Endothelial cell of umbilical vein (primary cell): ENCODE data around the gene ETNK2. TPM values are rescaled to one million over a fixed set of nuclear protein-coding genes. Genes with fewer than 3 reads are reported as not detected.

Experiments used
- BruUV-seq: library from RNA; stranded (reverse); fragments of 400-500 nt; replicated peaks from 2 replicates; lab custom pipeline; 2021; lab: Mats Ljungman, UMichigan
- CTCF ChIA-PET: fragments of 300-600, 350-600 bp; sonication (Branson Sonifier 250); formaldehyde crosslinking; loops from one replicate; lab custom pipeline; 2021; ENCODE audit warnings: antibody characterized with exemption, inconsistent platforms; lab: Charles Lee
- POLR2A ChIA-PET: fragments of 300-600, 350-600 bp; sonication (Branson Sonifier 250); formaldehyde crosslinking; loops from one replicate; lab custom pipeline; 2021; ENCODE audit warnings: antibody characterized with exemption, inconsistent platforms; lab: Charles Lee
- DNase-seq: peaks from one replicate; pipeline ENCODE4 v3.0.0-alpha.2; 2011; ENCODE audit warnings: low read depth, low spot score
- FAIRE-seq: peaks from 2 replicates; lab custom pipeline; 2011; peaks lifted over from hg19 to GRCh38; lab: Jason Lieb, UNC
- H2AFZ ChIP-seq: 2 replicates; pipeline ENCODE4 v1.6.0; 2012; ENCODE audit warnings: low read depth, low read length, control low read depth, inconsistent platforms
- H3K27ac ChIP-seq: 2 replicates; pipeline ENCODE4 v1.5.1; 2011; ENCODE audit warnings: low read depth, mild to moderate bottlenecking, control low read depth, low read length, moderate library complexity; ENCODE audit not compliant: insufficient read depth
- H3K27me3 ChIP-seq, 2 experiments: 2 replicates each; pipeline versions ENCODE4 v1.6.0 to v1.6.1; 2011; ENCODE audit warnings: low read length in 2 of 2, mixed read lengths in 1 of 2; ENCODE audit not compliant: control insufficient read depth in 2 of 2, insufficient read depth in 2 of 2
- H3K36me3 ChIP-seq, 2 experiments: 2 replicates in 1 of 2; 3 replicates in 1 of 2; pipeline ENCODE4 v1.5.1; 2011; ENCODE audit warnings: low read length in 2 of 2, mild to moderate bottlenecking in 1 of 2, moderate library complexity in 1 of 2; ENCODE audit not compliant: control insufficient read depth in 2 of 2, insufficient read depth in 2 of 2; ENCODE audit errors: extremely low read depth in 1 of 2
- H3K4me1 ChIP-seq: 3 replicates; pipeline ENCODE4 v1.5.1; 2011; ENCODE audit warnings: mild to moderate bottlenecking, low read length; ENCODE audit not compliant: control insufficient read depth, insufficient read depth; ENCODE audit errors: extremely low read depth
- H3K4me2 ChIP-seq: 2 replicates; pipeline ENCODE4 v1.6.1; 2011; ENCODE audit warnings: low read length, control low read depth, mixed read lengths; ENCODE audit not compliant: insufficient read depth
- H3K4me3 ChIP-seq, 3 experiments: fragments of 200-600 bp in 1 of 3; sonication (generic), shearing (Covaris generic) in 1 of 3; replicated peaks in 1 of 3; 2 replicates each; pipeline ENCODE4 v1.5.1; 2011 to 2016; ENCODE audit warnings: control low read depth in 3 of 3, low read length in 3 of 3, mild to moderate bottlenecking in 2 of 3, inconsistent platforms in 1 of 3, low read depth in 1 of 3, moderate library complexity in 1 of 3; ENCODE audit not compliant: insufficient read depth in 1 of 3
- H3K79me2 ChIP-seq: 2 replicates; pipeline ENCODE4 v1.6.0; 2012; ENCODE audit warnings: low read length, inconsistent platforms; ENCODE audit not compliant: control insufficient read depth, insufficient read depth
- H3K9ac ChIP-seq: replicated peaks from 2 replicates; pipeline ENCODE3; 2011; ENCODE audit warnings: low read length, control low read depth; ENCODE audit not compliant: insufficient read depth; ENCODE audit errors: extremely low read depth
- H3K9me1 ChIP-seq: replicated peaks from 3 replicates; pipeline ENCODE4 v1.6.0; 2011; ENCODE audit warnings: mild to moderate bottlenecking, low read length; ENCODE audit not compliant: control insufficient read depth, insufficient read depth; ENCODE audit errors: extremely low read depth
- H3K9me3 ChIP-seq: replicated peaks from 2 replicates; pipeline ENCODE4 v1.5.1; 2012; ENCODE audit warnings: low read length, inconsistent platforms; ENCODE audit not compliant: control insufficient read depth, insufficient read depth
- H4K20me1 ChIP-seq: replicated peaks from 2 replicates; pipeline ENCODE3; 2011; ENCODE audit warnings: mild to moderate bottlenecking, low read length; ENCODE audit not compliant: control insufficient read depth, insufficient read depth; ENCODE audit errors: extremely low read depth
- FOS ChIP-seq: IDR thresholded peaks from 2 replicates; pipeline ENCODE4 v1.6.1; 2011; ENCODE audit warnings: mild to moderate bottlenecking, low read length, moderate library complexity, borderline replicate concordance; ENCODE audit not compliant: insufficient read depth
- GATA2 ChIP-seq: IDR thresholded peaks from 2 replicates; pipeline ENCODE4 v1.7.0; 2011; ENCODE audit warnings: low read depth, mild to moderate bottlenecking, moderate library complexity, mixed read lengths, low read length; ENCODE audit not compliant: insufficient read length, insufficient read depth
- JUN ChIP-seq: IDR thresholded peaks from 2 replicates; pipeline ENCODE4 v1.6.1; 2011; ENCODE audit warnings: borderline replicate concordance, low read depth; ENCODE audit not compliant: insufficient read length, insufficient read depth
- POLR2A ChIP-seq: IDR thresholded peaks from 2 replicates; pipeline ENCODE4 v1.6.1; 2012; ENCODE audit warnings: low read depth, mild to moderate bottlenecking, control low read depth, low read length
- POLR2AphosphoS5 ChIP-seq: IDR thresholded peaks from 2 replicates; pipeline ENCODE4 v1.6.1; 2012; ENCODE audit warnings: low read depth, mild to moderate bottlenecking, control low read depth, low read length, moderate library complexity; ENCODE audit not compliant: insufficient read depth
- dilution Hi-C: fragments of 300-500 bp; cut with MboI; formaldehyde crosslinking; loops from one replicate; pipeline ENCODE4 v1.15.0; 2019; ENCODE audit warnings: low sequenced_read_pairs; ENCODE audit not compliant: extremely low pct_ligation_motif_present
- intact Hi-C: fragments of 100-400 bp; cut with micrococcal nuclease; formaldehyde crosslinking; loops from one replicate; pipeline ENCODE4 v1.10.0; 2022
- polyA plus RNA-seq, 4 experiments: library from polyadenylated mRNA; depleted of rRNA in 3 of 4; stranded (reverse) in 3 of 4; unstranded in 1 of 4; fragments of >200 nt; gene quantifications; 2 replicates each; pipeline versions ENCODE4 v1.2.1 to v1.2.3, GENCODE V29; 2011 to 2012; ENCODE audit warnings: missing spikeins in 1 of 4
- total RNA-seq: library from RNA; stranded (reverse); gene quantifications from 2 replicates; pipeline ENCODE4 v1.2.3, GENCODE V29; 2021
- TF ChIP-seq, protein P1 (sequence below): IDR thresholded peaks from 2 replicates; pipeline ENCODE4 v1.6.1; 2011; ENCODE audit not compliant: insufficient read depth, insufficient read length

The ETNK2 gene
- total and polyA plus RNA-seq, 2 donors (not counting 3 experiments of a cell fraction or from before 2014, with no cell fraction given): 13.5 to 27.5 TPM

DNA sequence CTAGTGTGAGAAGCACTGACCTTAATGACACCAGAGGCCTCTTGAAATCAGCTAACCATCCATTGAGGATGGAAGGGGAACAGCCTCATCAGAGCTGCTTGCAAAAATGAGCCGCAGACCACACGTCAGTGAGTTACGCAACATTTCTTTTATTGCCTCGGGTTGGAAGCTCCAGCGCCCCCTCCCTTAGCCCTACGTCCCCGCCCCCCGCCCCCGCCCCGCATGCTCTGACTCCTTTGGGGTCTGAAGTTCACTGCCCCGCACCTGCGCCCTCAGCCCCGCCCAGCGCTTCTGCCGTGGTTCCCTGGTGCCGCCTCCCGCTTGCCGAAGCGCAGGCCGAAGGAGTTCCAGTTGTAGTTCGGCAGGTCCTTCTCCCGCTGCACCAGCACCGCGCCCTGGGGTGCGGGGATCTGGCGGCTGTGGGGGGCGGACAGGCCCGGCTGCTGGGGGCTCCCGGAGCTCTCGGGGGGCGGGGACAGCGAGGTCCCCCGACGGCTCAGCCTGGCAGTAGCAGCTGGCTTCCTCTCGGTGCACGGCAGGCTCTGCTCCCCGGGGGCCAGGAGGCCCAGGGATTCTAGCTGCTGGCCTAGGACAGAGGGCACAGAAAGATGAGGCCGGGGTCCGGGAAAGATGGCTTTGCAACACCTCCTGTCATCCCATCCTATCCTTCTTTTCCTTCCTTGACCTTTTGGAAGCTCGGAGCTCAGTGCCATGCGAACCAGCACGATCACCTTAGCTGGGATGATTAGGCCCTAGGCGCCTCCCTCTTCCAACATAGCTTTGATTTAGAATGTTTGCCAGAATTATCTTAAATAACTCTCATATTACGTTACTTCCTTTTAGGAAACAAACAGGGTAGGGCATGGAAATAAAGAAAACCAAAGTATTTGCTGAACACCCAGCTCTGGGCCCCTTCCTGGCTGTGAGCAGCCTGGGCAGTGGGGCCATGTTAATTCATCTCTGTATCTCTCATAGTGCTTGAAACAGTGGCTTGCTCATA is 38.7 kb upstream of the ETNK2 start:
- FAIRE-seq (peak; percentile 89), DNase-seq (peak; percentile 81)
- POLR2A ChIA-PET: interaction anchor here (0.6 to 1.4 kb wide), 4 partner anchors 9 to 821 kb away, joined by 3 to 5 read pairs (median 4); no protein-coding TSS in a partner anchor
- Histone ChIP-seq H3K27ac (peak overlapping the region; percentile 90), H3K36me3 (no peaks in the 10 kb centered on the region), H3K9me3 (no peaks in the 10 kb centered on the region), H3K27me3 (no peaks in the 10 kb centered on the region), H3K4me2 (peak overlapping the region; percentile 60), H3K4me3 (no peak overlapping the region), H4K20me1 (no peaks in the 10 kb centered on the region), H2AFZ (peak overlapping the region; percentile 84), H3K9me1 (no peaks in the 10 kb centered on the region), H3K79me2 (no peaks in the 10 kb centered on the region), H3K4me1 (peaks cover 32% of the 10 kb centered on the region), H3K9ac (peak overlapping the region; percentile 77)
- CTCF ChIA-PET: interaction anchor here (0.9 to 7.2 kb wide), 13 partner anchors 8 to 319 kb away, joined by 3 to 85 read pairs (median 5); partner anchors contain the start of gene GOLT1A
- dilution Hi-C loops: no loop called here
- intact Hi-C loops: loop anchor here (1.0 kb wide), 3 partner anchors 8 to 18 kb away; no protein-coding TSS in a partner anchor
- BruUV-seq: TSS peak; percentile 89
- TF ChIP-seq GATA2: peak; percentile 44
- TF ChIP-seq, protein P1, sequence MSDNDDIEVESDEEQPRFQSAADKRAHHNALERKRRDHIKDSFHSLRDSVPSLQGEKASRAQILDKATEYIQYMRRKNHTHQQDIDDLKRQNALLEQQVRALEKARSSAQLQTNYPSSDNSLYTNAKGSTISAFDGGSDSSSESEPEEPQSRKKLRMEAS: no peak
- TF ChIP-seq FOS: no peak
- peak; percentile 36 for TF ChIP-seq POLR2AphosphoS5
- peak; percentile 52 for TF ChIP-seq POLR2A
- TF ChIP-seq JUN: peak; percentile 58
